IMR-90 (cell line): ENCODE measurements around the gene CDC25A. TPM values are rescaled to one million over a fixed set of nuclear protein-coding genes. Genes with fewer than 3 reads are reported as not detected.

Experiments used
- ATAC-seq: fragments of 200-7000 bp; cut with Tn5 transposase; 2 replicates; pipeline ENCODE4 v1.9.1; 2020; ENCODE audit warnings: low read depth, mild to moderate bottlenecking, moderate library complexity
- BruUV-seq: library from RNA; stranded (reverse); fragments of 400-500 nt; replicated peaks from 2 replicates; lab custom pipeline; 2021; lab: Mats Ljungman, UMichigan
- CTCF ChIA-PET: fragments of 300-600 bp; formaldehyde crosslinking; extraction: SDS; loops from one replicate; lab custom pipeline; 2021; ENCODE audit warnings: antibody characterized with exemption; lab: Yijun Ruan, JAX
- POLR2A ChIA-PET: fragments of 300-600 bp; sonication (Branson Sonifier 250); formaldehyde crosslinking; loops from one replicate; lab custom pipeline; 2022; ENCODE audit warnings: antibody characterized with exemption; ENCODE audit not compliant: unreplicated experiment; lab: Charles Lee
- DNase-seq: peaks from one replicate; pipeline ENCODE4 v3.0.0; 2013
- H2AFZ ChIP-seq: replicated peaks from 2 replicates; pipeline ENCODE3; 2013; ENCODE audit warnings: low read length, mild to moderate bottlenecking; ENCODE audit not compliant: poor library complexity
- H2AK5ac ChIP-seq: 2 replicates; pipeline ENCODE4 v1.6.1; 2013; ENCODE audit warnings: low read depth, low read length, inconsistent platforms
- H2AK9ac ChIP-seq: replicated peaks from 2 replicates; pipeline ENCODE3; 2013; ENCODE audit warnings: mild to moderate bottlenecking, low read depth, low read length, moderate library complexity; ENCODE audit not compliant: poor library complexity
- H2BK120ac ChIP-seq: 2 replicates; pipeline ENCODE4 v1.6.1; 2013; ENCODE audit warnings: low read depth, low read length, inconsistent platforms
- H2BK15ac ChIP-seq: 3 replicates; pipeline ENCODE4 v1.6.1; 2013; ENCODE audit warnings: low read depth, low read length, inconsistent platforms
- H2BK20ac ChIP-seq: 2 replicates; pipeline ENCODE4 v1.6.1; 2013; ENCODE audit warnings: low read depth, mild to moderate bottlenecking, inconsistent platforms, low read length, moderate library complexity
- H2BK5ac ChIP-seq: 2 replicates; pipeline ENCODE4 v1.6.1; 2013; ENCODE audit warnings: mild to moderate bottlenecking, low read depth, low read length, inconsistent platforms; ENCODE audit not compliant: poor library complexity, severe bottlenecking
- H3K14ac ChIP-seq: replicated peaks from 2 replicates; pipeline ENCODE4 v1.6.1; 2013; ENCODE audit warnings: low read depth, low read length, inconsistent platforms
- H3K18ac ChIP-seq: 2 replicates; pipeline ENCODE4 v1.6.1; 2013; ENCODE audit warnings: low read depth, low read length, control low read depth
- H3K23ac ChIP-seq: 2 replicates; pipeline ENCODE4 v1.6.1; 2013; ENCODE audit warnings: low read depth, low read length, inconsistent platforms
- H3K27ac ChIP-seq: 2 replicates; pipeline ENCODE4 v1.5.1; 2013; ENCODE audit warnings: mild to moderate bottlenecking, control low read depth, low read length; ENCODE audit not compliant: insufficient read depth
- H3K27me3 ChIP-seq: 2 replicates; pipeline ENCODE4 v1.6.1; 2013; ENCODE audit warnings: low read length; ENCODE audit not compliant: control insufficient read depth, insufficient read depth
- H3K36me3 ChIP-seq: 2 replicates; pipeline ENCODE4 v1.6.1; 2013; ENCODE audit warnings: low read length, mixed read lengths; ENCODE audit not compliant: control insufficient read depth, insufficient read depth
- H3K4ac ChIP-seq: 2 replicates; pipeline ENCODE4 v1.6.1; 2013; ENCODE audit warnings: low read depth, low read length, inconsistent platforms
- H3K4me1 ChIP-seq: 2 replicates; pipeline ENCODE4 v1.6.1; 2013; ENCODE audit warnings: low read length, mixed read lengths; ENCODE audit not compliant: control insufficient read depth, insufficient read depth
- H3K4me2 ChIP-seq: 2 replicates; pipeline ENCODE4 v1.6.1; 2013; ENCODE audit warnings: low read depth, mild to moderate bottlenecking, control low read depth, low read length, moderate library complexity
- H3K4me3 ChIP-seq: 2 replicates; pipeline ENCODE4 v1.5.1; 2013; ENCODE audit warnings: low read depth, mild to moderate bottlenecking, control low read depth, low read length, moderate library complexity; ENCODE audit not compliant: insufficient read depth
- H3K56ac ChIP-seq: 2 replicates; pipeline ENCODE4 v1.6.1; 2013; ENCODE audit warnings: low read length, inconsistent platforms; ENCODE audit not compliant: insufficient read depth; ENCODE audit errors: extremely low read depth
- H3K79me1 ChIP-seq, 2 experiments: 2 replicates each; pipeline ENCODE4 v1.6.1; 2013; ENCODE audit warnings: low read length in 2 of 2, inconsistent platforms in 1 of 2, low read depth in 1 of 2
- H3K9ac ChIP-seq: 2 replicates; pipeline ENCODE4 v1.6.1; 2013; ENCODE audit warnings: low read depth, low read length, control low read depth
- H3K9me1 ChIP-seq: 2 replicates; pipeline ENCODE4 v1.6.1; 2013; ENCODE audit warnings: low read length, inconsistent platforms; ENCODE audit not compliant: insufficient read depth
- H3K9me3 ChIP-seq: 2 replicates; pipeline ENCODE4 v1.6.1; 2013; ENCODE audit warnings: low read length; ENCODE audit not compliant: control insufficient read depth, insufficient read depth
- H4K20me1 ChIP-seq: 2 replicates; pipeline ENCODE4 v1.6.1; 2013; ENCODE audit warnings: low read length, inconsistent platforms; ENCODE audit not compliant: insufficient read depth
- H4K5ac ChIP-seq: 2 replicates; pipeline ENCODE4 v1.6.1; 2013; ENCODE audit warnings: mild to moderate bottlenecking, low read depth, low read length, control low read depth
- H4K8ac ChIP-seq, 2 experiments: 2 replicates each; pipeline ENCODE4 v1.6.1; 2013; ENCODE audit warnings: low read depth in 2 of 2, low read length in 2 of 2, control low read depth in 1 of 2, inconsistent platforms in 1 of 2
- H4K91ac ChIP-seq: 2 replicates; pipeline ENCODE4 v1.6.1; 2013; ENCODE audit warnings: low read depth, low read length, inconsistent platforms; ENCODE audit not compliant: insufficient read depth
- BHLHE40 ChIP-seq: fragments of 150-350 bp; IDR thresholded peaks from 2 replicates; pipeline ENCODE4 v1.6.1; 2016; ENCODE audit warnings: mild to moderate bottlenecking, low read depth, low read length
- CEBPB ChIP-seq: IDR thresholded peaks from 2 replicates; pipeline ENCODE4 v1.6.1; 2012; ENCODE audit warnings: low read depth, low read length, improper control_type of control experiment
- CHD1 ChIP-seq: IDR thresholded peaks from 2 replicates; pipeline ENCODE4 v1.6.1; 2012; ENCODE audit warnings: low read depth, low read length, improper control_type of control experiment
- FOS ChIP-seq: fragments of 150-350 bp; IDR thresholded peaks from 2 replicates; pipeline ENCODE4 v1.6.1; 2016; ENCODE audit warnings: low read depth, low read length
- MAZ ChIP-seq: IDR thresholded peaks from 2 replicates; pipeline ENCODE4 v1.6.1; 2012; ENCODE audit warnings: low read depth, mild to moderate bottlenecking, low read length, improper control_type of control experiment, moderate library complexity, borderline replicate concordance
- dilution Hi-C: fragments of 300-500 bp; cut with HindIII; formaldehyde crosslinking; loops from one replicate; pipeline ENCODE4 v1.14.3; 2018; ENCODE audit warnings: low sequenced_read_pairs; ENCODE audit not compliant: unreplicated experiment
- in situ Hi-C: fragments of 300-500 bp; cut with MboI; formaldehyde crosslinking; loops from 3 replicates; pipeline ENCODE4 v1.14.3; 2019; ENCODE audit warnings: low sequenced_read_pairs, inconsistent platforms, mixed read lengths
- intact Hi-C: fragments of 100-400 bp; cut with micrococcal nuclease; formaldehyde crosslinking; loops from 2 replicates; pipeline ENCODE4 v1.10.0; 2022
- polyA plus RNA-seq, 3 experiments: library from polyadenylated mRNA; depleted of rRNA; stranded (reverse); fragments of >200 nt; gene quantifications; 2 replicates each; pipeline ENCODE4 v1.2.3, GENCODE V29; 2012; ENCODE audit warnings: low replicate concordance in 1 of 3
- total RNA-seq: library from RNA; depleted of rRNA; stranded (reverse); fragments of >200 nt; gene quantifications from 2 replicates; pipeline ENCODE4 v1.2.3, GENCODE V29; 2012
- TF ChIP-seq, protein P1 (sequence below): fragments of 150-350 bp; IDR thresholded peaks from 2 replicates; pipeline ENCODE4 v1.6.1; 2017; ENCODE audit warnings: mild to moderate bottlenecking, antibody characterized with exemption, low read length, low read depth

CDC25A gene
- total and polyA plus RNA-seq, 2 of the 4 experiments (the other 2 are of a cell fraction): 4.2 to 10.6 TPM

DNA sequence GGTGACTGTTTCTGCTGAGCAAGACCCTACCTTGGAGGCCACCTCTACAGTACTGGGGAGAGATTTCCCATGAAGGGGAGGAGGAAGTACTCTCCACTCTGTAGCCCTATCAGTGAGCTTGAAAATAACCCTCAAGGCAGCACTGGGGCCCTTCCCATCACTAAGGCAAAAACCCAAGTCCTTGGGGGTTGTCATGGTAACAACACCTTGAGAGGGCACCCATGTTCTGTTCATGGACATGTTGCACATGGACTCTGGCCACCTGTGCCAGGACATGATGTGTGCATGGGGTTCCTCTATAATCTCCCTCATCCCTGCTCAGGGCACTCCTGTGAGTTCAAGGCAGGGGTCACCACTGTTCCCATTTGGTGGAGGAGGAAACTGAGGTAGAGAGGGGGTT lies 10.9 kb upstream of the CDC25A start:
- no peak for ATAC-seq
- dilution Hi-C loops: no loop called here
- no peak overlapping the region for H3K4me3 ChIP-seq
- no peak overlapping the region for H3K9ac ChIP-seq
- no peak overlapping the region for H3K56ac ChIP-seq
- H3K4me1 ChIP-seq: no peaks in the 10 kb centered on the region
- no peaks in the 10 kb centered on the region for H4K20me1 ChIP-seq
- no peaks in the 10 kb centered on the region for H3K79me1 ChIP-seq
- no peak overlapping the region for H3K4me2 ChIP-seq
- TF ChIP-seq, protein P1, sequence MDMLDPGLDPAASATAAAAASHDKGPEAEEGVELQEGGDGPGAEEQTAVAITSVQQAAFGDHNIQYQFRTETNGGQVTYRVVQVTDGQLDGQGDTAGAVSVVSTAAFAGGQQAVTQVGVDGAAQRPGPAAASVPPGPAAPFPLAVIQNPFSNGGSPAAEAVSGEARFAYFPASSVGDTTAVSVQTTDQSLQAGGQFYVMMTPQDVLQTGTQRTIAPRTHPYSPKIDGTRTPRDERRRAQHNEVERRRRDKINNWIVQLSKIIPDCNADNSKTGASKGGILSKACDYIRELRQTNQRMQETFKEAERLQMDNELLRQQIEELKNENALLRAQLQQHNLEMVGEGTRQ: no peak
- no peak for TF ChIP-seq BHLHE40
- TF ChIP-seq MAZ: no peak
- no peak for TF ChIP-seq FOS
- TF ChIP-seq CHD1: no peak
- TF ChIP-seq CEBPB: no peak
- no peak overlapping the region for H3K23ac ChIP-seq
- in situ Hi-C loops: no loop called here
- no peak overlapping the region for H4K5ac ChIP-seq
- H3K27me3 ChIP-seq: peaks cover 9% of the 10 kb centered on the region
- ChIA-PET CTCF (interaction anchor here (0.5 kb wide), 1 partner anchor 1510 kb away, joined by 3 read pairs; no protein-coding TSS in a partner anchor), POLR2A (no interaction called here)
- no peak overlapping the region for H3K4ac ChIP-seq
- H4K91ac ChIP-seq: no peak overlapping the region
- H3K9me1 ChIP-seq: no peaks in the 10 kb centered on the region
- DNase-seq: no peak
- H2BK5ac ChIP-seq: no peak overlapping the region
- no peak overlapping the region for H2BK120ac ChIP-seq
- no peak overlapping the region for H3K14ac ChIP-seq
- intact Hi-C loops: no loop called here
- H2AK5ac ChIP-seq: no peak overlapping the region
- H2BK15ac ChIP-seq: no peak overlapping the region
- H3K27ac ChIP-seq: no peak overlapping the region
- H3K9me3 ChIP-seq: no peaks in the 10 kb centered on the region
- no peak overlapping the region for H2AK9ac ChIP-seq
- no peak overlapping the region for H2BK20ac ChIP-seq
- H4K8ac ChIP-seq: no peak overlapping the region
- no TSS peak for BruUV-seq
- no peaks in the 10 kb centered on the region for H3K36me3 ChIP-seq
- no peak overlapping the region for H3K18ac ChIP-seq
- no peak overlapping the region for H2AFZ ChIP-seq
